ENCODE results near the gene FBXL19. TPM values are rescaled to one million over a fixed set of nuclear protein-coding genes. Genes with fewer than 3 reads are reported as not detected.

The FBXL19 gene
- total and polyA plus RNA-seq, 9 of the 15 experiments (the other 6 are each of a cell fraction or from before 2014, with no cell fraction given) = 0.13 to 48.0 (median 13.5) TPM; not detected in 1

DNA sequence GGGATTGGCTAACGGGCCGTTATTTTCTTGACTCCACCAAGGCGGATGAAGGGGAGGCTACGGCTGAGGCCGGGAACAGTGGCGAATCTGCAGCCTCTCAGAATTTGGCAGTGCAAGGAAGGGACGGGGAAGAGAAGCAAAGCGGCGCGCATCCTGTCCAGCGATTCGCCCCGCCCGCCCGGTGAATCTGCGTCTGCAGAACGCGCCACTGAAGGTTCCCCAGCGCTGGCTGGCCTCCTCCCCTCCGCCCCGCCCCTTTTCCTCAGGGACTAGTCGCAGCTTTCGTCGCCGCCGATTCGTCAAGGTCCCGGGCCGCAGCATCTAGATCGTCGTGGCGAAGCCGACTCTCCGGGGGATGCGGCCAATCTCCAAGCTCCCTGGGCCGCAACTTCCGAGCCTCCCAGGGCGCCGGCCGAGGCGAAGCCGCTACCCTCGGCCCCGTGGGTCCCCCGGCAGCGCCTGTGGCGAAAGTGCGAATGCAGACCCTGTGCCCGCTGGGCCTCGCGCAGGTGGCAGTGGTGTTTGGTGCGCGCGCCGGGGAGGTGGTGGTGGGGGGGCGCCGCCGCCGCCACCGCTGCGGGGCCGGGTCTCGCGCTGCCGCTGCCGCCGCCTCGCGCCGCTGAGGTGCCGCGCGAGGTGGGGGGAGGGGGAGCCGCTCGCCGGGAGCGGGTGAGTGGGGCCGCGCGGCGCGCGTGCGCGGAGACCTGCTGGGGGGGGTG is 34.2 kb downstream of the FBXL19 start, which contains the start of gene SETD1A (continued):
- TF ChIP-seq, protein P1, sequence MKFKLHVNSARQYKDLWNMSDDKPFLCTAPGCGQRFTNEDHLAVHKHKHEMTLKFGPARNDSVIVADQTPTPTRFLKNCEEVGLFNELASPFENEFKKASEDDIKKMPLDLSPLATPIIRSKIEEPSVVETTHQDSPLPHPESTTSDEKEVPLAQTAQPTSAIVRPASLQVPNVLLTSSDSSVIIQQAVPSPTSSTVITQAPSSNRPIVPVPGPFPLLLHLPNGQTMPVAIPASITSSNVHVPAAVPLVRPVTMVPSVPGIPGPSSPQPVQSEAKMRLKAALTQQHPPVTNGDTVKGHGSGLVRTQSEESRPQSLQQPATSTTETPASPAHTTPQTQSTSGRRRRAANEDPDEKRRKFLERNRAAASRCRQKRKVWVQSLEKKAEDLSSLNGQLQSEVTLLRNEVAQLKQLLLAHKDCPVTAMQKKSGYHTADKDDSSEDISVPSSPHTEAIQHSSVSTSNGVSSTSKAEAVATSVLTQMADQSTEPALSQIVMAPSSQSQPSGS (CRISPR knock-in tag; IDR thresholded peaks at IDR 0.05) = no peak
- TF ChIP-seq ZNF75A (CRISPR knock-in tag; IDR thresholded peaks at IDR 0.05) = no peak
- TF ChIP-seq NR4A1 (CRISPR knock-in tag; IDR thresholded peaks at IDR 0.05) = 0 out of 2 replicates have a peak, but pooled peaks have one; percentile 34
- TF ChIP-seq NR4A1 (tag; IDR thresholded peaks at IDR 0.05) = no peak
- no peak for TF ChIP-seq HNRNPLL (IDR thresholded peaks at IDR 0.05; ENCODE audit: low read depth, low read length, poor library complexity, severe bottlenecking)
- TF ChIP-seq, protein P2, sequence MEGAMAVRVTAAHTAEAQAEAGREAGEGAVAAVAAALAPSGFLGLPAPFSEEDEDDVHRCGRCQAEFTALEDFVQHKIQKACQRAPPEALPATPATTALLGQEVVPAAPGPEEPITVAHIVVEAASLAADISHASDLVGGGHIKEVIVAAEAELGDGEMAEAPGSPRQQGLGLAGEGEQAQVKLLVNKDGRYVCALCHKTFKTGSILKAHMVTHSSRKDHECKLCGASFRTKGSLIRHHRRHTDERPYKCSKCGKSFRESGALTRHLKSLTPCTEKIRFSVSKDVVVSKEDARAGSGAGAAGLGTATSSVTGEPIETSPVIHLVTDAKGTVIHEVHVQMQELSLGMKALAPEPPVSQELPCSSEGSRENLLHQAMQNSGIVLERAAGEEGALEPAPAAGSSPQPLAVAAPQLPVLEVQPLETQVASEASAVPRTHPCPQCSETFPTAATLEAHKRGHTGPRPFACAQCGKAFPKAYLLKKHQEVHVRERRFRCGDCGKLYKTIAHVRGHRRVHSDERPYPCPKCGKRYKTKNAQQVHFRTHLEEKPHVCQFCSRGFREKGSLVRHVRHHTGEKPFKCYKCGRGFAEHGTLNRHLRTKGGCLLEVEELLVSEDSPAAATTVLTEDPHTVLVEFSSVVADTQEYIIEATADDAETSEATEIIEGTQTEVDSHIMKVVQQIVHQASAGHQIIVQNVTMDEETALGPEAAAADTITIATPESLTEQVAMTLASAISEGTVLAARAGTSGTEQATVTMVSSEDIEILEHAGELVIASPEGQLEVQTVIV (CRISPR knock-in tag; IDR thresholded peaks at IDR 0.05; ENCODE audit: borderline replicate concordance) = no peak
- TF ChIP-seq RBM15 (IDR thresholded peaks at IDR 0.05; ENCODE audit: insufficient read depth, low read length) = no peak
- no peak for TF ChIP-seq DPF2 (IDR thresholded peaks at IDR 0.05)
- TF ChIP-seq, protein P3, sequence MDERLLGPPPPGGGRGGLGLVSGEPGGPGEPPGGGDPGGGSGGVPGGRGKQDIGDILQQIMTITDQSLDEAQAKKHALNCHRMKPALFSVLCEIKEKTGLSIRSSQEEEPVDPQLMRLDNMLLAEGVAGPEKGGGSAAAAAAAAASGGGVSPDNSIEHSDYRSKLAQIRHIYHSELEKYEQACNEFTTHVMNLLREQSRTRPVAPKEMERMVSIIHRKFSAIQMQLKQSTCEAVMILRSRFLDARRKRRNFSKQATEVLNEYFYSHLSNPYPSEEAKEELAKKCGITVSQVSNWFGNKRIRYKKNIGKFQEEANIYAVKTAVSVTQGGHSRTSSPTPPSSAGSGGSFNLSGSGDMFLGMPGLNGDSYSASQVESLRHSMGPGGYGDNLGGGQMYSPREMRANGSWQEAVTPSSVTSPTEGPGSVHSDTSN (CRISPR knock-in tag; IDR thresholded peaks at IDR 0.05; ENCODE audit: low read depth) = no peak
- TF ChIP-seq, protein P3 (tag; conservative IDR thresholded peaks at IDR 0.05; ENCODE audit: low read depth) = no peak
- TF ChIP-seq, protein P4, sequence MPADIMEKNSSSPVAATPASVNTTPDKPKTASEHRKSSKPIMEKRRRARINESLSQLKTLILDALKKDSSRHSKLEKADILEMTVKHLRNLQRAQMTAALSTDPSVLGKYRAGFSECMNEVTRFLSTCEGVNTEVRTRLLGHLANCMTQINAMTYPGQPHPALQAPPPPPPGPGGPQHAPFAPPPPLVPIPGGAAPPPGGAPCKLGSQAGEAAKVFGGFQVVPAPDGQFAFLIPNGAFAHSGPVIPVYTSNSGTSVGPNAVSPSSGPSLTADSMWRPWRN (IDR thresholded peaks at IDR 0.05; ENCODE audit: low read depth) = no peak
- TF ChIP-seq, protein P5, sequence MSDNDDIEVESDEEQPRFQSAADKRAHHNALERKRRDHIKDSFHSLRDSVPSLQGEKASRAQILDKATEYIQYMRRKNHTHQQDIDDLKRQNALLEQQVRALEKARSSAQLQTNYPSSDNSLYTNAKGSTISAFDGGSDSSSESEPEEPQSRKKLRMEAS (CRISPR knock-in tag; IDR thresholded peaks at IDR 0.05) = peak; percentile 73
- TF ChIP-seq BCOR (IDR thresholded peaks at IDR 0.05) = no peak
- no peak for TF ChIP-seq TFAM (CRISPR knock-in tag; conservative IDR thresholded peaks at IDR 0.05)
- peak; percentile 55; the same call in 1 of the 2 replicates for TF ChIP-seq XRCC5 (IDR thresholded peaks at IDR 0.05; ENCODE audit: low read depth, low read length)
- TF ChIP-seq ZNF41 (CRISPR knock-in tag; conservative IDR thresholded peaks at IDR 0.05) = no peak
- TF ChIP-seq RHOXF2B (CRISPR knock-in tag; conservative IDR thresholded peaks at IDR 0.05) = no peak; the same call in 1 of the 2 replicates
- peak; percentile 90 for TF ChIP-seq KLF13 (tag; IDR thresholded peaks at IDR 0.05; ENCODE audit: borderline replicate concordance, low read depth)
- no peak for TF ChIP-seq TBL1XR1 (IDR thresholded peaks at IDR 0.05; ENCODE audit: low read length in 2 of 2)
- TF ChIP-seq HMG20A (CRISPR knock-in tag; conservative IDR thresholded peaks at IDR 0.05) = no peak
- no peak for TF ChIP-seq HDAC3 (IDR thresholded peaks at IDR 0.05; ENCODE audit: borderline replicate concordance, partially characterized antibody)
- TF ChIP-seq NCOA6 (IDR thresholded peaks at IDR 0.05) = no peak

All from K562 (cell line).